Common myeloid progenitor, CD34-positive (primary cell): ENCODE data around the gene ABCC12.
A peak's percentile ranks its signal among the peaks of the same experiment; 100 is the strongest.

Source experiments
- CTCF ChIA-PET: fragments of 350-600 bp; sonication (Branson Sonifier 250); formaldehyde crosslinking; loops from one replicate; lab custom pipeline; 2021; ENCODE audit warnings: antibody characterized with exemption; lab: Charles Lee
- POLR2A ChIA-PET: fragments of 350-600 bp; sonication (Branson Sonifier 250); formaldehyde crosslinking; loops from one replicate; lab custom pipeline; 2021; ENCODE audit warnings: antibody characterized with exemption; lab: Charles Lee
- DNase-seq, 3 donors: peaks; one replicate each; pipeline versions ENCODE4 v3.0.0 to v3.0.0-alpha.2; 2013
- H3K27ac ChIP-seq, 2 experiments: 1 replicate in 1 of 2; 2 replicates in 1 of 2; pipeline ENCODE4 v1.7.0; 2013; ENCODE audit warnings: inconsistent platforms in 2 of 2, low read length in 2 of 2, mild to moderate bottlenecking in 2 of 2, low read depth in 1 of 2, moderate library complexity in 1 of 2; ENCODE audit not compliant: severe bottlenecking in 2 of 2, insufficient read depth in 1 of 2, poor library complexity in 1 of 2
- H3K27me3 ChIP-seq, 5 experiments: replicated peaks in 2 of 5; 1 replicate in 3 of 5; 2 replicates in 2 of 5; pipeline versions ENCODE4 v1.6.1 to v1.7.0; 2013; ENCODE audit warnings: low read length in 4 of 5, mild to moderate bottlenecking in 2 of 5, moderate library complexity in 2 of 5, inconsistent platforms in 1 of 5; ENCODE audit not compliant: insufficient read depth in 5 of 5, control insufficient read depth in 4 of 5
- H3K36me3 ChIP-seq, 4 experiments: 1 replicate in 2 of 4; 2 replicates in 2 of 4; pipeline versions ENCODE4 v1.6.1 to v1.7.0; 2013; ENCODE audit warnings: low read length in 3 of 4, control low read depth in 1 of 4, mild to moderate bottlenecking in 1 of 4; ENCODE audit not compliant: control insufficient read depth in 4 of 4, insufficient read depth in 4 of 4
- H3K4me1 ChIP-seq, 4 experiments: 1 replicate in 3 of 4; 2 replicates in 1 of 4; pipeline versions ENCODE4 v1.6.1 to v1.7.1; 2013; ENCODE audit warnings: low read length in 3 of 4, mild to moderate bottlenecking in 3 of 4, control low read depth in 1 of 4, inconsistent platforms in 1 of 4, moderate library complexity in 1 of 4; ENCODE audit not compliant: control insufficient read depth in 4 of 4, insufficient read depth in 4 of 4; ENCODE audit errors: control extremely low read depth in 1 of 4
- H3K4me3 ChIP-seq, 7 experiments: 1 replicate in 4 of 7; 2 replicates in 3 of 7; pipeline versions ENCODE4 v1.5.1 to v1.7.0; 2013; ENCODE audit warnings: mild to moderate bottlenecking in 7 of 7, low read length in 6 of 7, moderate library complexity in 6 of 7, inconsistent platforms in 2 of 7, low read depth in 2 of 7, control low read depth in 1 of 7; ENCODE audit not compliant: insufficient read depth in 4 of 7, control insufficient read depth in 1 of 7; ENCODE audit errors: extremely low read depth in 1 of 7
- H3K9me3 ChIP-seq, 5 experiments: 1 replicate in 4 of 5; 2 replicates in 1 of 5; pipeline versions ENCODE4 v1.6.1 to v1.7.1; 2013; ENCODE audit warnings: low read length in 4 of 5, mild to moderate bottlenecking in 2 of 5, inconsistent platforms in 1 of 5, low read depth in 1 of 5, moderate library complexity in 1 of 5; ENCODE audit not compliant: control insufficient read depth in 4 of 5, insufficient read depth in 2 of 5; ENCODE audit errors: control extremely low read depth in 1 of 5
- WGBS: methylation state at CpG from one replicate; pipeline ENCODE4 v1.1.5; 2013; ENCODE audit not compliant: insufficient coverage; 5-methylcytosine and 5-hydroxymethylcytosine counted together

ABCC12 gene

GRCh38 chr16:48114410-48114809 lies 41.4 kb downstream of the ABCC12 start:
- no peaks in the 10 kb centered on the region for H3K9me3 ChIP-seq
- ChIA-PET POLR2A (no interaction called here), CTCF (interaction anchor here (2.9 kb wide), 1 partner anchor 972 kb away, joined by 15 read pairs; the partner anchor contains the start of gene NETO2)
- no peak overlapping the region for H3K4me3 ChIP-seq
- no peaks in the 10 kb centered on the region for H3K4me1 ChIP-seq
- H3K27me3 ChIP-seq, result peaks cover 0 to 3% (median 0%) of the 10 kb centered on the region in 5 experiments
- no peak for DNase-seq
- H3K27ac ChIP-seq, result no peak overlapping the region
- no peaks in the 10 kb centered on the region for H3K36me3 ChIP-seq
- 90% methylated on average over 1 of the region's 7 CpGs for WGBS

GRCh38 chr16:48113471-48113870 lies 42.3 kb downstream of the ABCC12 start:
- POLR2A ChIA-PET, result no interaction called here
- DNase-seq, result no peak
- no peaks in the 10 kb centered on the region for H3K36me3 ChIP-seq

GRCh38 chr16:48113001-48113400 lies 42.8 kb downstream of the ABCC12 start:
- Histone ChIP-seq H3K9me3 (no peaks in the 10 kb centered on the region), H3K4me3 (no peak overlapping the region), H3K27ac (no peak overlapping the region), H3K4me1 (no peaks in the 10 kb centered on the region), H3K36me3 (no peaks in the 10 kb centered on the region), H3K27me3 (peaks cover 0 to 3% (median 0%) of the 10 kb centered on the region in 5 experiments)
- WGBS, result 99% methylated on average over 6 of the region's 6 CpGs
- ChIA-PET POLR2A (no interaction called here), CTCF (no interaction called here)
- DNase-seq, result no peak

More at GRCh38 chr16:48113471-48113870, 42.3 kb downstream of the ABCC12 start:
- CTCF ChIA-PET, result interaction anchor here (2.9 kb wide), 1 partner anchor 971 kb away, joined by 15 read pairs; the partner anchor contains the start of gene NETO2
- peaks cover 0 to 3% (median 0%) of the 10 kb centered on the region in 5 experiments for H3K27me3 ChIP-seq
- H3K9me3 ChIP-seq, result no peaks in the 10 kb centered on the region
- no peak overlapping the region for H3K27ac ChIP-seq
- 77% methylated on average over 6 of the region's 7 CpGs for WGBS
- no peaks in the 10 kb centered on the region for H3K4me1 ChIP-seq
- no peak overlapping the region for H3K4me3 ChIP-seq

GRCh38 chr16:48112600-48112999 lies 43.2 kb downstream of the ABCC12 start:
- H3K9me3 ChIP-seq, result no peaks in the 10 kb centered on the region
- ChIA-PET CTCF (no interaction called here), POLR2A (no interaction called here)
- DNase-seq, result no peak
- H3K27me3 ChIP-seq, result peaks cover 0 to 3% (median 0%) of the 10 kb centered on the region in 5 experiments
- no peak overlapping the region for H3K4me3 ChIP-seq
- H3K36me3 ChIP-seq, result no peaks in the 10 kb centered on the region
- H3K27ac ChIP-seq, result no peak overlapping the region
- no CpG with 5 or more reads among the region's 3 CpGs for WGBS
- H3K4me1 ChIP-seq, result no peaks in the 10 kb centered on the region

- Histone ChIP-seq H3K27ac (no peak overlapping the region), H3K27me3 (peaks cover 0 to 3% (median 0%) of the 10 kb centered on the region in 5 experiments), H3K4me3 (no peak overlapping the region), H3K9me3 (no peaks in the 10 kb centered on the region), H3K36me3 (no peaks in the 10 kb centered on the region), H3K4me1 (no peaks in the 10 kb centered on the region)
- peak in 2 of 3 donors; percentile 6 to 9 for DNase-seq
- WGBS, result 100% methylated on average over 2 of the region's 5 CpGs
- ChIA-PET CTCF (no interaction called here), POLR2A (no interaction called here)
Observed at GRCh38 chr16:48110982-48111381, 44.8 kb downstream of the ABCC12 start.

GRCh38 chr16:48110000-48110399 lies 45.8 kb downstream of the ABCC12 start:
- peaks cover 0 to 3% (median 0%) of the 10 kb centered on the region in 5 experiments for H3K27me3 ChIP-seq
- H3K4me1 ChIP-seq, result no peaks in the 10 kb centered on the region
- no peak overlapping the region for H3K27ac ChIP-seq
- no peaks in the 10 kb centered on the region for H3K36me3 ChIP-seq
- H3K4me3 ChIP-seq, result no peak overlapping the region
- POLR2A ChIA-PET, result no interaction called here
- H3K9me3 ChIP-seq, result no peaks in the 10 kb centered on the region
- WGBS, result 87% methylated on average over 7 of the region's 7 CpGs
- CTCF ChIA-PET, result no interaction called here
- DNase-seq, result no peak

- Histone ChIP-seq H3K9me3 (no peaks in the 10 kb centered on the region), H3K4me3 (no peak overlapping the region), H3K27me3 (peaks cover 0 to 2% (median 0%) of the 10 kb centered on the region in 5 experiments), H3K36me3 (no peaks in the 10 kb centered on the region), H3K4me1 (no peaks in the 10 kb centered on the region), H3K27ac (no peak overlapping the region)
- POLR2A ChIA-PET, result no interaction called here
- CTCF ChIA-PET, result interaction anchor here (1.0 kb wide), 1 partner anchor 8 kb away, joined by 3 read pairs; no protein-coding TSS in a partner anchor
- no peak for DNase-seq
- whole genome bisulfite sequencing, result 84% methylated on average over 8 of the region's 9 CpGs
Observed at GRCh38 chr16:48109475-48109874, 46.3 kb downstream of the ABCC12 start.
